Trophoblast cell (in vitro differentiated cells and primary cell): ENCODE measurements around the gene EEFSEC.

Source experiments
- DNase-seq, 2 donors: peaks; one replicate each; pipeline ENCODE4 v3.0.0-alpha.2; 2016
- H2AFZ ChIP-seq: 2 replicates; pipeline ENCODE4 v1.6.1; 2013; ENCODE audit warnings: low read length, moderate library complexity, mild to moderate bottlenecking; ENCODE audit not compliant: insufficient read depth, poor library complexity
- H2AK5ac ChIP-seq: 2 replicates; pipeline ENCODE4 v1.6.1; 2013; ENCODE audit warnings: mild to moderate bottlenecking, low read length
- H2BK120ac ChIP-seq: 2 replicates; pipeline ENCODE4 v1.6.1; 2013; ENCODE audit warnings: low read length, mild to moderate bottlenecking, moderate library complexity; ENCODE audit not compliant: insufficient read depth, poor library complexity
- H2BK12ac ChIP-seq: 2 replicates; pipeline ENCODE4 v1.6.1; 2013; ENCODE audit warnings: mild to moderate bottlenecking, low read length, moderate library complexity
- H2BK5ac ChIP-seq: 2 replicates; pipeline ENCODE4 v1.6.1; 2013; ENCODE audit warnings: low read length, low read depth, moderate library complexity, mild to moderate bottlenecking; ENCODE audit not compliant: poor library complexity
- H3K14ac ChIP-seq: 2 replicates; pipeline ENCODE4 v1.6.1; 2013; ENCODE audit warnings: mild to moderate bottlenecking, low read length
- H3K18ac ChIP-seq: 2 replicates; pipeline ENCODE4 v1.6.1; 2013; ENCODE audit warnings: mild to moderate bottlenecking, low read length
- H3K23ac ChIP-seq: 2 replicates; pipeline ENCODE4 v1.6.1; 2013; ENCODE audit warnings: low read length
- H3K27ac ChIP-seq: 2 replicates; pipeline ENCODE4 v1.5.1; 2013; ENCODE audit warnings: low read depth, mild to moderate bottlenecking, inconsistent platforms, low read length, moderate library complexity
- H3K27me3 ChIP-seq: 2 replicates; pipeline ENCODE4 v1.6.1; 2013; ENCODE audit warnings: inconsistent platforms, mild to moderate bottlenecking, low read length, moderate library complexity; ENCODE audit not compliant: insufficient read depth
- H3K36me3 ChIP-seq, 2 experiments: 1 replicate in 1 of 2; 2 replicates in 1 of 2; pipeline ENCODE4 v1.6.1; 2013; ENCODE audit warnings: low read length in 2 of 2, mild to moderate bottlenecking in 2 of 2, moderate library complexity in 1 of 2; ENCODE audit not compliant: insufficient read depth in 2 of 2, control insufficient read depth in 1 of 2
- H3K4ac ChIP-seq: 2 replicates; pipeline ENCODE4 v1.6.1; 2013; ENCODE audit warnings: low read depth, mild to moderate bottlenecking, low read length, moderate library complexity
- H3K4me1 ChIP-seq, 2 experiments: 1 replicate in 1 of 2; 2 replicates in 1 of 2; pipeline ENCODE4 v1.6.1; 2013; ENCODE audit warnings: low read length in 2 of 2, mild to moderate bottlenecking in 2 of 2, moderate library complexity in 1 of 2; ENCODE audit not compliant: insufficient read depth in 2 of 2, control insufficient read depth in 1 of 2
- H3K4me2 ChIP-seq: 2 replicates; pipeline ENCODE4 v1.6.1; 2013; ENCODE audit warnings: inconsistent platforms, mild to moderate bottlenecking, low read length, moderate library complexity
- H3K4me3 ChIP-seq: 2 replicates; pipeline ENCODE4 v1.5.1; 2013; ENCODE audit warnings: mild to moderate bottlenecking, low read depth, low read length, inconsistent platforms
- H3K79me1 ChIP-seq: one replicate; pipeline ENCODE4 v1.6.1; 2013; ENCODE audit warnings: low read length
- H3K79me2 ChIP-seq: 2 replicates; pipeline ENCODE4 v1.6.1; 2013; ENCODE audit warnings: low read length, mild to moderate bottlenecking; ENCODE audit not compliant: control insufficient read depth, insufficient read depth, poor library complexity
- H3K9ac ChIP-seq: 2 replicates; pipeline ENCODE4 v1.6.1; 2013; ENCODE audit warnings: mild to moderate bottlenecking, low read length
- H3K9me3 ChIP-seq: 2 replicates; pipeline ENCODE4 v1.6.1; 2013; ENCODE audit warnings: low read depth, mild to moderate bottlenecking, control low read depth, inconsistent platforms, low read length; ENCODE audit not compliant: insufficient read depth
- H4K12ac ChIP-seq: 2 replicates; pipeline ENCODE4 v1.6.1; 2013; ENCODE audit warnings: low read depth, mild to moderate bottlenecking, low read length, moderate library complexity
- H4K8ac ChIP-seq: 2 replicates; pipeline ENCODE4 v1.6.1; 2013; ENCODE audit warnings: low read depth, mild to moderate bottlenecking, low read length, moderate library complexity
- H4K91ac ChIP-seq: one replicate; pipeline ENCODE4 v1.6.1; 2013; ENCODE audit warnings: low read depth, mild to moderate bottlenecking, low read length, moderate library complexity
- WGBS: extraction: QIAGEN DNeasy Blood & Tissue Kit; methylation state at CpG from one replicate; pipeline ENCODE4 v1.1.7; 2013; ENCODE audit warnings: missing lambda C conversion rate; ENCODE audit not compliant: insufficient read length, insufficient coverage; ENCODE audit errors: extremely low coverage; 5-methylcytosine and 5-hydroxymethylcytosine counted together

Gene EEFSEC

GRCh38 chr3:128394033-128394432 is 240.8 kb downstream of the EEFSEC start:
- Histone ChIP-seq H4K8ac (no peak overlapping the region), H3K27ac (no peak overlapping the region), H3K36me3 (no peaks in the 10 kb centered on the region), H3K27me3 (no peaks in the 10 kb centered on the region), H3K4me2 (no peak overlapping the region), H3K14ac (no peak overlapping the region), H4K12ac (no peak overlapping the region), H3K79me1 (no peaks in the 10 kb centered on the region), H3K79me2 (no peaks in the 10 kb centered on the region), H2AK5ac (no peak overlapping the region), H3K23ac (no peak overlapping the region), H3K4me3 (no peak overlapping the region), H2BK12ac (no peak overlapping the region), H4K91ac (no peak overlapping the region), H3K4ac (no peak overlapping the region), H2AFZ (no peak overlapping the region), H3K4me1 (no peaks in the 10 kb centered on the region), H3K9ac (no peak overlapping the region), H3K9me3 (no peaks in the 10 kb centered on the region), H3K18ac (no peak overlapping the region), H2BK120ac (no peak overlapping the region), H2BK5ac (no peak overlapping the region)
- no peak for DNase-seq
- WGBS: no CpG with 5 or more reads among the region's 9 CpGs

GRCh38 chr3:128395046-128395445 is 241.8 kb downstream of the EEFSEC start:
- no peaks in the 10 kb centered on the region for H3K27me3 ChIP-seq
- no peak overlapping the region for H3K4ac ChIP-seq
- no peaks in the 10 kb centered on the region for H3K4me1 ChIP-seq
- H3K79me1 ChIP-seq: no peaks in the 10 kb centered on the region
- H3K79me2 ChIP-seq: no peaks in the 10 kb centered on the region
- no peaks in the 10 kb centered on the region for H3K9me3 ChIP-seq
- H2BK12ac ChIP-seq: no peak overlapping the region
- H3K18ac ChIP-seq: no peak overlapping the region
- H3K14ac ChIP-seq: no peak overlapping the region
- H3K23ac ChIP-seq: no peak overlapping the region
- H3K4me3 ChIP-seq: no peak overlapping the region
- WGBS: no CpG with 5 or more reads among the region's 6 CpGs
- no peak overlapping the region for H3K4me2 ChIP-seq
- H2BK5ac ChIP-seq: no peak overlapping the region
- H4K91ac ChIP-seq: no peak overlapping the region
- no peak overlapping the region for H4K12ac ChIP-seq
- no peaks in the 10 kb centered on the region for H3K36me3 ChIP-seq
- no peak overlapping the region for H4K8ac ChIP-seq
- H3K9ac ChIP-seq: no peak overlapping the region
- no peak overlapping the region for H2AFZ ChIP-seq
- no peak for DNase-seq
- H2BK120ac ChIP-seq: no peak overlapping the region
- no peak overlapping the region for H2AK5ac ChIP-seq
- H3K27ac ChIP-seq: no peak overlapping the region

GRCh38 chr3:128395500-128396162 is 242.3 kb downstream of the EEFSEC start:
- H4K91ac ChIP-seq: no peak overlapping the region
- H4K8ac ChIP-seq: no peak overlapping the region
- no peak overlapping the region for H3K14ac ChIP-seq
- no peak overlapping the region for H3K4me2 ChIP-seq
- no peak overlapping the region for H2BK12ac ChIP-seq
- H2BK5ac ChIP-seq: no peak overlapping the region
- H3K4me3 ChIP-seq: no peak overlapping the region
- WGBS: no CpG with 5 or more reads among the region's 9 CpGs
- DNase-seq: no peak
- no peak overlapping the region for H3K27ac ChIP-seq
- H2BK120ac ChIP-seq: no peak overlapping the region
- H3K23ac ChIP-seq: no peak overlapping the region
- no peaks in the 10 kb centered on the region for H3K4me1 ChIP-seq
- no peak overlapping the region for H3K9ac ChIP-seq
- H3K27me3 ChIP-seq: no peaks in the 10 kb centered on the region
- no peak overlapping the region for H2AK5ac ChIP-seq
- no peaks in the 10 kb centered on the region for H3K36me3 ChIP-seq
- no peak overlapping the region for H3K18ac ChIP-seq
- no peak overlapping the region for H2AFZ ChIP-seq
- no peaks in the 10 kb centered on the region for H3K9me3 ChIP-seq
- no peak overlapping the region for H3K4ac ChIP-seq
- no peaks in the 10 kb centered on the region for H3K79me1 ChIP-seq
- H4K12ac ChIP-seq: no peak overlapping the region
- no peaks in the 10 kb centered on the region for H3K79me2 ChIP-seq

- Histone ChIP-seq H3K4me1 (no peaks in the 10 kb centered on the region), H4K12ac (no peak overlapping the region), H3K18ac (no peak overlapping the region), H2BK120ac (no peak overlapping the region), H3K4ac (no peak overlapping the region), H2AFZ (no peak overlapping the region), H3K23ac (no peak overlapping the region), H3K4me3 (no peak overlapping the region), H3K79me2 (no peaks in the 10 kb centered on the region), H3K27me3 (no peaks in the 10 kb centered on the region), H3K9me3 (no peaks in the 10 kb centered on the region), H3K14ac (no peak overlapping the region), H3K79me1 (no peaks in the 10 kb centered on the region), H2BK12ac (no peak overlapping the region), H3K27ac (no peak overlapping the region), H3K4me2 (no peak overlapping the region), H2AK5ac (no peak overlapping the region), H2BK5ac (no peak overlapping the region), H3K9ac (no peak overlapping the region), H3K36me3 (no peaks in the 10 kb centered on the region), H4K91ac (no peak overlapping the region), H4K8ac (no peak overlapping the region)
- DNase-seq: no peak
- WGBS: no CpG with 5 or more reads among the region's 5 CpGs
These were observed 244.2 kb downstream of the EEFSEC start for GRCh38 chr3:128397484-128397883.
